ENCODE measurements around the gene MALAT1.

GRCh38 chr11:65537620-65538231, 38.9 kb downstream of the MALAT1 start:
- TF ChIP-seq CTCF (IDR thresholded peaks at IDR 0.05), result no peak
- no peak for TF ChIP-seq POLR2AphosphoS5 (IDR thresholded peaks at IDR 0.05)
- TF ChIP-seq POLR2A (IDR thresholded peaks at IDR 0.05), result no peak
